AML-193 (cell line): Measurements from ENCODE around the gene LIMK1.
"Not testable (repeated sequence)": the region's sequence is repeated elsewhere in the genome, so short reads cannot be mapped to it uniquely, and the experiment has no call there.

ENCODE experiments used
- DNase-seq, 2 experiments: peaks; one replicate each; lab custom pipeline; 2025; lab: John Stamatoyannopoulos, UW

LIMK1 gene

GRCh38 chr7:74121401-74122249 lies 38.0 kb downstream of the LIMK1 start:
- DNase-seq: no peak

- not testable (repeated sequence) for DNase-seq
Observed at GRCh38 chr7:74123892-74124291, 40.3 kb downstream of the LIMK1 start.

- no peak for DNase-seq
Observed at GRCh38 chr7:74126220-74126880, 42.7 kb downstream of the LIMK1 start.

GRCh38 chr7:74129887-74130286 lies 46.3 kb downstream of the LIMK1 start:
- no peak for DNase-seq

- DNase-seq: no peak
Observed at GRCh38 chr7:74130518-74130917, 46.9 kb downstream of the LIMK1 start.

- DNase-seq: no peak
Observed at GRCh38 chr7:74134117-74134620, 50.6 kb downstream of the LIMK1 start.

GRCh38 chr7:74138334-74138867 lies 54.8 kb downstream of the LIMK1 start:
- DNase-seq: no peak

GRCh38 chr7:74138945-74139843 lies 55.6 kb downstream of the LIMK1 start:
- no peak for DNase-seq

GRCh38 chr7:74141705-74142104 lies 58.1 kb downstream of the LIMK1 start:
- no peak for DNase-seq

- no peak for DNase-seq
Observed at GRCh38 chr7:74143383-74143782, 59.8 kb downstream of the LIMK1 start.

GRCh38 chr7:74148491-74148890 lies 64.9 kb downstream of the LIMK1 start:
- no peak for DNase-seq

GRCh38 chr7:74149071-74149470 lies 65.5 kb downstream of the LIMK1 start:
- no peak for DNase-seq

- DNase-seq: no peak
Observed at GRCh38 chr7:74149603-74150002, 66.0 kb downstream of the LIMK1 start.

- no peak for DNase-seq
Observed at GRCh38 chr7:74153736-74154135, 70.1 kb downstream of the LIMK1 start.

GRCh38 chr7:74155810-74156395 lies 72.3 kb downstream of the LIMK1 start:
- DNase-seq: no peak

- no peak for DNase-seq
Observed at GRCh38 chr7:74157605-74158004, 74.0 kb downstream of the LIMK1 start.

- DNase-seq: peak; percentile 28 to 36
Observed at GRCh38 chr7:74164985-74165456, 81.4 kb downstream of the LIMK1 start.

- DNase-seq: no peak
Observed at GRCh38 chr7:74165867-74166593, 82.4 kb downstream of the LIMK1 start.

GRCh38 chr7:74167324-74167723 lies 83.7 kb downstream of the LIMK1 start:
- DNase-seq: not testable (repeated sequence)
